Measurements from ENCODE around the gene EFCAB11. TPM values are rescaled to one million over a fixed set of nuclear protein-coding genes. Genes with fewer than 3 reads are reported as not detected.
"Not testable (repeated sequence)": the region's sequence is repeated elsewhere in the genome, so short reads cannot be mapped to it uniquely, and the experiment has no call there.

Gene EFCAB11
- total RNA-seq, 1 donor from 2014 or later, result 3.6 TPM

DNA sequence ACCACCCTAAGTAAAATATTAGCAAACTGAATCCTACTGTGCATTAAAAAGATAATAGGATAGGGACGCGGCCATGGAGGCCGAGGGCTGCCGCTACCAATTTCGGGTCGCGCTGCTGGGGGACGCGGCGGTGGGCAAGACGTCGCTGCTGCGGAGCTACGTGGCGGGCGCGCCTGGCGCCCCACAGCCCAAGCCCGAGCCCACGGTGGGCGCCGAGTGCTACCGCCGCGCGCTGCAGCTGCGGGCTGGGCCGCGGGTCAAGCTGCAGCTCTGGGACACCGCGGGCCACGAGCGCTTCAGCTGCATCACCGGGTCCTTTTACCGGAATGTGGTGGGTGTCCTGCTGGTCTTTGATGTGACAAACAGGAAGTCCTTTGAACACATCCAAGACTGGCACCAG, 62.8 kb downstream of the EFCAB11 start:
- DNase-seq; intact Hi-C loops (cut with micrococcal nuclease); ATAC-seq: not testable (repeated sequence)

DNA sequence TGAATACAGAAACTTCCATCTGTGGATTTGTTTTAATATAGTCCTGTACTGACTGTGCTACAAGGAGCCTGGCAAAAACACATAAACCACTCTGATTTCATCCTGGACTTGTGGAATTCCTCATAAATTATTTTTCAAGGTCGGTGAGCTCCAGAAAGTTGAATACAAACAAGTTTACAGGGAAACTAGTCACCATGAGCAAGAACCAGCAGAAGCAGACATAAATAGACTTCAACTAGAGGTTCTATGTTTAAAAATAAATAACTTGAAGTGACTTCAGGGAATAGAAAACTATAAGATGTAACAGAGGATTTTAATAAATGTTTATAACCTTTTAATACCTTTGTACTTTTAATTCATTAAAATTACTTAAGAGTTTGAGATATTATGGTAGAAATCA, 63.5 kb downstream of the EFCAB11 start:
- intact Hi-C loops (cut with micrococcal nuclease), result no loop called here
- DNase-seq, result no peak
- ATAC-seq, result no peak

DNA sequence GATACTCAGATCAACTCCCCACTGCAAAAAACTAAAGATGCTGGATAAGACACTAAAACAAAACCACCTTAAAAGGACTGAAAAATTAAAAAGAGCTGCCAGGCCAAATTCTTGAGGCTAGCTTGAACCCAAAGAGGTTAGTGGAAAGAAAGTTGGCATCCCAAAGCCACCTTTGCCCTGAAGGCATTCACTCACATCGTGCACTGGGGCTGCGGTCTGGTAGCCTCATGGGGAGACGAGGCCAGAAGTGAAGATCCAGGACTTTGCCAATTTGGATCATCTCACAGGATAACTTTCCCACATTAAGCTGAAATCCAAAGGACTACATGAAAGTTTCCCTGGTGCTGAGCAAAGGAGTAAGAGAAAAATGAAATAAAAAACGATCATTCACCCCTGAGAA, 63.9 kb downstream of the EFCAB11 start:
- ATAC-seq (no peak), DNase-seq (no peak)
- intact Hi-C loops (cut with micrococcal nuclease), result no loop called here

DNA sequence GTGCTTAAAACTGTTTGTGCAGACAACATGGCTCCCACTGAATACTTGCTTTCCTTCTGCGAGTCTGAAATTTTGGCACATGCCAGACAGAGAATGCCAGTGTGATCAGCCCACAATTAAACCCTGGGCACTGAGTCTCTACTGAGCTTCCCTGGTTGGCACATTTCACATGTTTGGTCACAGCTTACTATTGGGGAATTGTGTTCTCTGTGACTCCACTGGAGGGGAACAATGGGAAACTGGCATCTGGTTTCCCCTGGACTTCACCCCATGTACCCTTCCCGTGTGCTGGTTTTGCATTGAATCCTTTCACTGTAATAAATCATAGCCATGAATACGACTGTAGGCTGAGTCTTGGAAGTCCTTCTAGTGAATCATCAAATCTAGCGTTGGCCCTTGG, 64.9 kb downstream of the EFCAB11 start:
- no peak for DNase-seq
- ATAC-seq, result no peak
- intact Hi-C loops (cut with micrococcal nuclease), result no loop called here

DNA sequence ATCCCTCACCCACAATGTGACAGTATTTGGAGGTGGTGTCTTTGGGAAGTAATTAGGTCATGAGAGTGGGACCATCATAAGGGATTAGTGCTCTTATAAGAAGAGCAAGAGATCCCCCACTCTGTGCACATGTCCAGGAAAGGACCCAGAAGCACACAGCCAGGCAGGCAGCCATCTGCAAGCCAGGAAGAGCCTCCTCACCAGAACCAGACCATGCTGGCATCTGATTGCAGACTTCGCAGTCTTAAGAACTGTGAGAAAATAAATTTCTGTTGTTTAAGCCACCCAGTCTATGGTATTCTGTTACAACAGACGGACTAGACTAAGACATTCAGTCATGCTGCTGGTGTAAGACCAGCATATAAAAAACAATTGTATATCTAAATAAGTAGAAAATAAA, 69.8 kb downstream of the EFCAB11 start:
- DNase-seq (no peak), ATAC-seq (no peak)
- intact Hi-C loops (cut with micrococcal nuclease), result no loop called here

DNA sequence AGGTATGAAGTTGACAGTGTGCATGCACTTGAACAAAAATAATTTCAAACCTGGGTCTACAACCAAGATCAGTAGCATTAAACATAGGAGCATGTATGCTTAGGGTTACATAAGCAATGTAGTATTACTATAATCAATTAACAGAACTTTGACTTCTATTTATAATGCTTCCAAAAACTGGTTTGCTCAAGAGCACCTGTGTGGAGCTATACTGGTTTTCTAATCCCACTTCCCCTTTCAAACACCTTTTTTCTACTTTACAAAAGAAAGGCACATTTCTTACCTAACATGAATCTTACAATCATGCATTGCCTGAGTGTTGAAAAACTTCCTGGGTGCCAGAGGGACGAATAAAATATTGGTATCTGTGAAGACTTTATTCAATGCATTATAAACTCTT, 72.7 kb downstream of the EFCAB11 start:
- intact Hi-C loops (cut with micrococcal nuclease), result no loop called here
- no peak for DNase-seq
- ATAC-seq, result no peak

DNA sequence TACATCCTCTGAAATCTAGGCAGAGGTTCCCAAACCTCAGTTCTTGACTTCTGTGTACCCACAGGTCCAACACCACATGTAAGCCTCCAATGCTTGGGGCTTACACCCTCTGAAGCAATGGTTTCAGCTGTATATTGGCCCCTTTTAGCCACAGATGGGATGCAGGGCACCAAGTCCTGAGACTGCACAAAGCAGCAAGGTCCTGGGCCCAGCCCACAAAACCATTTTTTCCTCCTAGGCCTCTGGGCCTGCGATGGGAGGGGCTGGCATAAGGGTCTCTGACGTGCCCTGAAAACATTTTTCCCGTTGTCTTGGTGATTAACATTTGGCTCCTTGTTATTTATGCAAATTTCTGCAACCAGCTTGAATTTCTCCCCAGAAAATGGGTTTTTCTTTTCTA, 80.4 kb downstream of the EFCAB11 start:
- intact Hi-C loops (cut with micrococcal nuclease); DNase-seq; ATAC-seq: not testable (repeated sequence)

DNA sequence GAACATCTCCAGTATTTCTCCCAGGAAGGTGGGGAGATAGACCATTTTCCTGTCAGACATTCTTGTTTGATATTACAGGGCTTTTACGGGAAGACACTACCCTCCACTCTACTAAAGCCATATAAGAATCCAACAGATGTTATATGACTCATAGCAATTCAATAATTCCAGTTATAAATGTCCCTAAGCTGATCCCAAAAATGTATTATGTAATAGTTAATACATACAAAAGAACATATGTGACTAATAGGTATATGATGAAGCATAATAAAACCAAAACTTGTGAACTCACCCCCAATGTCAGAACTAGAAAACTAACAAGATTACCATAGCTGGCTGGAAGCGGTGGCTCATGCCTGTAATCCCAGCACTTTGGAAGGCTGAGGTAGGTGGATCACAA, 84.2 kb downstream of the EFCAB11 start:
- intact Hi-C loops (cut with micrococcal nuclease), result no loop called here
- no peak for DNase-seq
- ATAC-seq, result no peak

DNA sequence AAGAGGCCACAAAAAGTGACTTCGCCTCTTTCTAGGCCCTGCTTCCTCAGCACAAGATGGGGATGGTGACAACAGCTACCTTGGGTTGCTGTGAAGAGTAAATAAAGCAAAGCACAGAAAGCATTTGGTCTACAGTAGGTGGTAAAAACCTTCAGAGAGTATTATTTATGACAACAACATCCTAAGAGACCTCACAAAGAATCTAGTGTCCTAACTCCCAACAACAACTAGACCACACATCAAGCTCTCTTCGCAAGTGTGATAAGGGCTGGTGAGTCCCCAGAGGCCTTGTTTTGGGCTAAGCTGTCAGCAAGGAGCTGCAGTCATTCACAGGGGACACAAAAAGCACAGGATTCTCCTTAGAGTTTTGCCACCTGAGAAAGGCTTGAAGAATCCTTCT, 84.9 kb downstream of the EFCAB11 start:
- ATAC-seq, result no peak
- no peak for DNase-seq
- intact Hi-C loops (cut with micrococcal nuclease), result no loop called here

DNA sequence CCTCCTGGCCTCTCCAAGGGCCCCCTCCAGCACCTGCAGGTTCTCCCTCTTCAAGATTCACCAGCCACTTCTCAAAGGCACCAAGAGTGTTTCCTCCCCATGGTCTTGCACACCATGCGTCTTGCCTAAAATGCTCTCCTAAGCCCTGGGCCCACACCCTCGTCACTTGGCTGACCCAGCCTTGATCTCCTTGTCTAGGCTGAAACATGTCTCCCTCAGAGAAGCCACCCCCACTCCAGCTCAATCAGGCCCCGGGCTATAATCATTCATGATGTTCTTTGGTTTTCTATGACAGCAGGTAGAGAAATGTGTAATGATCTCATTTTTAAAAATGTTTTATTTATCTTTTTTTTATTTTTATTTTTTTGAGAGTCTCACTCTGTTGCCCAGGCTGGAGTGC, 88.1 kb downstream of the EFCAB11 start:
- ATAC-seq (no peak), DNase-seq (no peak)
- intact Hi-C loops (cut with micrococcal nuclease), result no loop called here

DNA sequence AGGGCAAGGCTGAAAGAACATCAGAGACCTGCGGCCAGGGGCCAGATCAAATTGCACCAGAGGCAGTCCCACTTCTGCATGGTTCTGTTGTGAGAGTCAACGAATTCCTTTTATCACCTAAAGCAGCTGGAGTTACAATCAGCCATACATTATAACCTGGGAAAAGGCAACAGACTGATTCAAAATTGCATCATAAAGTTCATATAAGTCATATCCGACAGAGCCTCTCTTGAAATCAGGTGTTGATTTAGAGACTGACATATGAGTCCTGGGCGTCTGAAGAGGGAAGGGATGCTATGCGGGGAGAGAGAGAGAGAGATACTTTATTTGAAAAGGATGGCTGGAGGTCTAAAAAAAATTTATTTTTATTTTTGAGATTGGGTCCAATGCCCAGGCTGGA, 89.4 kb downstream of the EFCAB11 start:
- intact Hi-C loops (cut with micrococcal nuclease), result no loop called here
- DNase-seq, result no peak
- ATAC-seq, result no peak

DNA sequence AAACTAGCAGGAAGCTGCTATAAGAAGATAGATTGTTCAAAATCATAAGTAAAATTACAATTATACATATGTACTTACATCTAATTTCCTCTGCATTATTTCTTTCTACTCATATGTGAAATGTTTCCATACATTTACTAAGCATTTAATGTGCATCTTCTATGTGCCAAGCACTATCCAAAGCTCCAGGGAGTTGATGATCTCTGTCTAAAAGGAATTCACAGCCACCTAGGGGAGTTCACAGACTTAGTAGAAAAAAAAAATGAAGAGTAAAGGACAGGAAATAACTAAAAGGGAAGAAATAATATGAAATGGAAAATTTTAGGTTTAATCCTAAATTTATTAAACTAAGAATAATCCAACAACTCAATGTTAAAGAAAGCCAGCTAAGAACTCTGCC, 91.7 kb downstream of the EFCAB11 start:
- ATAC-seq, result no peak
- intact Hi-C loops (cut with micrococcal nuclease), result no loop called here

DNA sequence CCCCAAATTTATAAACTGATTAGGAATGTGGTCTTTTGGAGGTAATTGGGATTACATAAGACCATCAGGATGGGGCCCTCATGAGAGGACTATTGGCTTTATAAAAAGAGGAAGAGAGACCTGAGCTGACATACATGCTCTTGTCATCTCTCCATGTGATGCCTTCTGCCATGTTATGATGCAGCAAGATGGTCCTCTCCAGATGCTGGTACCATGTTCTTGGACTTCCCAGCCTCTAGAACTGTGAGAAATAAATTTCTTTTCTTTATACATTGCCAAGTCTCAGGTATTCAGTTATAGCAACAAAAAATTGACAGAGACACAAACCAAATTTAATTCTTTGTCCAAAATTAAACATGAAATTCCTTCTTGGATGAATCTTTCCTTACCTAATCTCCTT, 92.9 kb downstream of the EFCAB11 start:
- intact Hi-C loops (cut with micrococcal nuclease), result no loop called here
- no peak for DNase-seq
- no peak for ATAC-seq

More for the DNA sequence above, 91.7 kb downstream of the EFCAB11 start:
- no peak for DNase-seq

DNA sequence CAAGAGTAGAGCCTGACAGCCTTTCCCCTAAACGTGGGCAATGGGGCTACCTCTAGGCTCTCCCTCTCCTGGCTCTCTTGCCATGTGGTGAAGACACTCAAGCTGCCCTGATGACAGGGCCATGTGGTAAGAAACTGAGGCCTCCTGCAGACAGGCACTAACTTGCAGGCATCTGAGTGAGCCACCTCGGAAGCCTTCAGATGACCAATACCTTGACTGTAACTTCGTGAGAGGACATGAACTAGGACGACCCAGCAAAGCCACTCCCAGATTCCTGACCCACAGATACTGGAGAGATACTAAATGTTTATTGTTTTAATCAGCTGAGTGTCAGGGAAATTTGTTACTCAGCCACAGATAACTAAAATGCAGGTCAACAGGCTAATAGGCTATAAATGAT, 96.4 kb downstream of the EFCAB11 start:
- intact Hi-C loops (cut with micrococcal nuclease), result no loop called here
- ATAC-seq, result no peak
- no peak for DNase-seq

DNA sequence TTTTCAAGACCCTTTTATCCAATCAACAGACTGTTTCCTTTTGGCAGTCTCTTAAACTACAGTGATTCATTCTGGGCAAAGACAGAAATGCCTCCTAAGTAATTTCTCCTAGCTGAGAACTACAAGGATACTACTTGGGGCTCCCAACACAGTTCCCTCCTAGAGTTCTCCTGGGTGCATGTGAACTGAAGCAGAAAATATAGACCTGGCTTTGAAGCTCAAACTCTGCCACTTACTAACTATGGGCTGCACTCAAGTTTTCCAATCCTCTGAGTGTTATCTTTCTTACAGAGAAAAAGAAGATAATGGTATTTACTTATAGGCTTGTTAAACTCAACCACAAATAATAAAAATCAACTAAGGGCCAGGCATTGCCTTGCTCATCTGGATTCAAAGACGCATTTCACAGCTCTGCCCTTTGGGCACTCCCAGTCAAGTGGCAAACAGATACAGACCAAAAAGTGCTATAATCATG, 97.6 kb downstream of the EFCAB11 start:
- ATAC-seq (no peak), DNase-seq (no peak)
- intact Hi-C loops (cut with micrococcal nuclease), result no loop called here

DNA sequence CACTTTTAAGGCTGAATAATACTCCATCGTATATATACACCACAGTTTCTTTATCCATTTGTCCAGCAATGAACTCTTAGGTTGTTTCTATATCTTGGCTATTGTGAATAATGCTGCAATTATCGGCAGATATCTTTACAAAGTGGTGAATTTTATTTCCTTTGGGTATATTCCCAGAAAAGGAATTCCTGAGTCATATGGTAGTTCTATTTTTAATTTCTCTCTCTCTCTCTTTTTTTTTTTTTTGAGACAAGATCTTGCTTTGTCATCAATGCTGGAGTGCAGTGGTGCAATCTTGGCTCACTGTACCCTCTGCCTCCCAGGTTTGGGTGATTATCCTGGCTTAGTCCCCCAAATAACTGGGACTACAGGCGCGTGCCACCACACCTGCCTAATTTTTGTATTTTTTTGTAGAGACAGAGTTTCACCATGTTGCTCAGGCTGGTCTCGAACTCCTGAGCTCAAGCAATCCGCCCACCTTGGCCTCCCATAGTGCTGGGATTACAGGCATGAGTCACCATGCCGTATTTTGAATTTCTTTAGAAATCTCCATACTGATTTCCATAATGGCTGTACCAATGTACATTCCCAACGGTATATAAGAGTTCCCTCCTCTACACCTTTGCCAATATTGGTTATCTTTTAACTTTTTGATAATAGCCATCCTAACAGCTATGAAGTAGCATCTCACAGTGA, 98.4 kb downstream of the EFCAB11 start:
- DNase-seq, result no peak
- intact Hi-C loops (cut with micrococcal nuclease), result no loop called here
- ATAC-seq, result no peak

DNA sequence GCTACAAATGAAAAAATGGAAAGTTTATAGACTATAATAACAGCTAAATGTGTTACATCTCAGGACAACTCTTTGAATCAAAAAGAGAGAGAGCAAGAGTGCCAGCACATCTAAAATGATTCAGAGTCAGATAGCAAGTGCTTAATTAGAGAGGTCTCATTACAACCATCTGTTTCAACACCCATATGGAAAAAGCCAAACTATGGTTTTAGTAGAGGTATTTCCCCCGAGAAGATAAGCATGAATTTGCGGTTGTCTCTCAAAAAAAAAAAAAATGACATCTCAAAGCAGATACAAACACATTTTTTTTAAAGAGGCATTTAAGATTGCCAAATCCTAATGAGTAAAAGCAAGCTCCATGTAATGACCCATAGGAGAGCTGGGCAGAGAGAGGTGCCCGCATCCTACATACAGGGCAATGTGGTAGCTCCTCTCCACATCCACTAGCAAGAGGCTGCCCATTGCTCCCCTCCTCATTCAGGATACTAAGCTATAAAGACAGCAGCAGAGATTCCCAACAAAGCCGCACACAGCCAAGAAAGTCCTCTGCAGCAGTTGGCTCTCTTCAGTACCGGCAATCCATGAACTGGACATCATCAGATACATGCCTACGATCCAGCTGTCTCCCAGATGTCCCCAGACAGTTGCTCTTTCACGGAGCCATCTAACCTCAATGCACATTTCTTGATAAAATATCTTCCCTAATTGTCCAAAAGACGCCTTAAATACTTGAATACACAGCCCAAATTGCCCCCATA, 100.4 kb downstream of the EFCAB11 start:
- peak; percentile 43 for ATAC-seq
- intact Hi-C loops (cut with micrococcal nuclease), result no loop called here
- DNase-seq, result no peak

DNA sequence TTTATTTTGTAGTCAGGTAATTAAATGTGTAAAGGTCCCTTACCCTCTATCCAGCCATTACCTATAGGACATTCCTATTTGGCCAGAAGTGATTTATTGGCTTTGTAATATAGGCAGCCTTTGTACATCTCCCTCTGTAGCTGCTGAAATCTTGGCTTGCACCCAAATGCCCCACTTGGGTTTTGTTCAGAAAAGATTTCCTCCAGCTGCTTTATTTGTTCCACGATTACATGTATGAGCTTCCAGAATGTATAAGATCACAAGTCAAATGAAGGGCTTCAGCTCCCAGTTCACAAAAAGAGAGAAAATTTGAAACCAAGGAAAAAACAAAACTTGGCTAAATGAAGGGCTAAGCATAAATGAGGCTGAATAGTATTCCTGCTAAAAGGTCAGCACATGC, 103.4 kb downstream of the EFCAB11 start:
- DNase-seq (no peak), ATAC-seq (no peak)
- intact Hi-C loops (cut with micrococcal nuclease), result no loop called here

DNA sequence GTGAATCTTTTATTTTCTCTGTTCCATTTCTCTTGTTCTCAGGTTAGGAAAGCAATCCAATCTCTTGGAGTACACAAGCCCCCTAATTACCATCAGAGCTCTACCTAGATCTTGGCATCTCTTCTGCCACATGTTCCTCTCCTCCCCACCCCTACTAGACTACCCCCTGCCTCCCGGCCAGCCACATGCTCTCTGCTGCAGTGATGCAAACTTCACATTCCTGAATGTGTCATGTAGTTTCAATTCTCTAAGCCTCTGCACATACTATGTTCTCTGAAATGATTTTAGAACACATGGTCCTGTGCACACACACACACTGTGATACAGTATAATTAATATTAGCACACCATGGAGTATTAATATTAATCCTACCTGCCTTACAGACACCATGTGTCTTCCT, 104.6 kb downstream of the EFCAB11 start:
- ATAC-seq, result no peak
- no peak for DNase-seq
- intact Hi-C loops (cut with micrococcal nuclease), result no loop called here

DNA sequence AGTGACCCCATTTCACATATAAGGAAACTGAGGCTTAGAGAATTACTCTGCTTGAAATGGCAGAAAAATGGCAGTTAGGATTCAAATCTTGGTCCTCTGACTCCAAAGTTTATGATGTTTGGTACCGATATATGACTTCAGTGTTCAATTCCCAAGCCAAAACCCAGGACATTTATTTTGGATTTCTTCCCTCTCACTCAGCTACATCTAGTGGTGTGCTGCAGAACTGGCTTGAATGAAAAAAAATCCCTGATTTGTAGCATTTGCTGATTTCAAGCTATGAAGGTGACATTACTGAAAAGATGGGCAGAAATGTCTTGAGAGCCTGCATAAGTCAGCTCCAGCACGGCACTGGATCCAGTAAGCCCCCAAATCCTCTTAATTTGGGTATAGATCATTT, 106.4 kb downstream of the EFCAB11 start:
- ATAC-seq, result no peak
- intact Hi-C loops (cut with micrococcal nuclease), result no loop called here
- no peak for DNase-seq

DNA sequence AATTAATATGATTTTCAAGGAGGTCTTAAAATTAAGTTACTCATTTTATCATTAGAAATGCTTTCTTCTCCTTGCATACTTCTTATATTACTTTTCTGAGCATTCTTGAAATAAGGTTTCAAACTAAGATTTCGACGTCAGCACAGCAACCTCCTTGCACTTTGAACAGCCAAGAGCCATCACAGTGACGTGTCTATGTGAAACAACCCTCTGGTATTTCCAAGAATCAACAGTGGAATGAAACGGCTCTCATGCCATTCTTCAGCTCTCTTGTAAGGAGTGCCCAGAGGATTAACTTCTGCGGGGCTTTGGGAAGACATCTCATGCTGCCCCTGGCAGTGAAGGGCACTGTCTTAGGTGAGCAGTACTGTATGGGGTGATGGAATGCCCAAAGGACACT, 109.2 kb downstream of the EFCAB11 start:
- no peak for DNase-seq
- no peak for ATAC-seq
- intact Hi-C loops (cut with micrococcal nuclease), result no loop called here
